Colonic mucosa (tissue), 4 donors: Measurements from ENCODE around the gene GFAP. TPM values are rescaled to one million over a fixed set of nuclear protein-coding genes. Genes with fewer than 3 reads are reported as not detected.

Source experiments
- DNase-seq: peaks from one replicate; pipeline ENCODE4 v3.0.0-alpha.2; 2020
- H3K27ac ChIP-seq: fragments of 200-600 bp; one replicate; pipeline ENCODE4 v1.8.0; 2021
- H3K27me3 ChIP-seq: fragments of 200-600 bp; one replicate; pipeline ENCODE4 v1.8.0; 2021
- H3K36me3 ChIP-seq: fragments of 200-600 bp; one replicate; pipeline ENCODE4 v1.8.0; 2021
- H3K4me1 ChIP-seq: fragments of 200-600 bp; one replicate; pipeline ENCODE4 v1.8.0; 2021; ENCODE audit warnings: mild to moderate bottlenecking
- H3K4me3 ChIP-seq: fragments of 200-600 bp; one replicate; pipeline ENCODE4 v1.8.0; 2021
- H3K9ac ChIP-seq, 2 donors: one replicate each; pipeline ENCODE4 v1.7.0; 2013; ENCODE audit warnings: control low read depth in 2 of 2, low read depth in 2 of 2, low read length in 2 of 2
- H3K9me3 ChIP-seq: fragments of 200-600 bp; one replicate; pipeline ENCODE4 v1.8.0; 2021
- intact Hi-C: fragments of 100-400 bp; cut with DNase I; formaldehyde crosslinking; loops from one replicate; pipeline ENCODE4 v1.14.1; 2022
- total RNA-seq, 2 donors: library from RNA; stranded (reverse); fragmentation: NEBNext Ultra II Directional in 1 of 2; extraction: Animal tissue kit (Norgen Biotek cat#: 25700) in 1 of 2; gene quantifications; one replicate each; pipeline ENCODE4 v1.2.1, GENCODE V29; 2021
- TF ChIP-seq, protein P1 (sequence below): fragments of 200-600 bp; IDR thresholded peaks from one replicate; pipeline ENCODE4 v1.8.0; 2022; ENCODE audit warnings: antibody characterized with exemption, mild to moderate bottlenecking
- donor health status: healthy.
- donor health status: DM: no; HTN: no; CAD: no.
- donor health status: DM: no; HTN: no; CAD: no.

The GFAP gene
- total RNA-seq, 2 donors from 2014 or later: 0.20 TPM; not detected in 1

DNA sequence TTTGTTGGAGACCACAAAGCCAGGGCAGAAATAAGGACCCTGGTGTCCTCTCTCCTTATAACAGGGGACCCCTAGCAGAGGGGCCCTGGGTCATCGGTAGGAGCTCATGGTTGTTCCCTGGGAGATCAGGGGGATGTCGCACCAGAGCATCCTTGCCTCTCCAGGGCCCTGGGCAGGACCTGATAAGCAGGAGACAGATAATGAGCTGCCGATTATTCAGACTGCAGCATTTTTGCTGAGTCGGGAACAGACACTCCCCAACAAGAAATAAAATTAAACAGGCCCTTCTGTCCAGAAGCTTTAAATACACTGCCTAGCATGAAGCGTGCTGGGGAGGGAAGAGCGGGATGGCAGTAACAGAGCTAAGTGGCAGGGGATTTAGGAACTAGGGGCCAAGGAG is 15.4 kb upstream of the GFAP start:
- intact Hi-C loops: no loop called here
- H3K4me1 ChIP-seq: no peaks in the 10 kb centered on the region
- no peak for DNase-seq
- H3K9me3 ChIP-seq: no peaks in the 10 kb centered on the region
- H3K27me3 ChIP-seq: no peaks in the 10 kb centered on the region
- H3K36me3 ChIP-seq: no peaks in the 10 kb centered on the region
- H3K27ac ChIP-seq: no peak overlapping the region
- H3K4me3 ChIP-seq: no peak overlapping the region
- TF ChIP-seq, protein P1, sequence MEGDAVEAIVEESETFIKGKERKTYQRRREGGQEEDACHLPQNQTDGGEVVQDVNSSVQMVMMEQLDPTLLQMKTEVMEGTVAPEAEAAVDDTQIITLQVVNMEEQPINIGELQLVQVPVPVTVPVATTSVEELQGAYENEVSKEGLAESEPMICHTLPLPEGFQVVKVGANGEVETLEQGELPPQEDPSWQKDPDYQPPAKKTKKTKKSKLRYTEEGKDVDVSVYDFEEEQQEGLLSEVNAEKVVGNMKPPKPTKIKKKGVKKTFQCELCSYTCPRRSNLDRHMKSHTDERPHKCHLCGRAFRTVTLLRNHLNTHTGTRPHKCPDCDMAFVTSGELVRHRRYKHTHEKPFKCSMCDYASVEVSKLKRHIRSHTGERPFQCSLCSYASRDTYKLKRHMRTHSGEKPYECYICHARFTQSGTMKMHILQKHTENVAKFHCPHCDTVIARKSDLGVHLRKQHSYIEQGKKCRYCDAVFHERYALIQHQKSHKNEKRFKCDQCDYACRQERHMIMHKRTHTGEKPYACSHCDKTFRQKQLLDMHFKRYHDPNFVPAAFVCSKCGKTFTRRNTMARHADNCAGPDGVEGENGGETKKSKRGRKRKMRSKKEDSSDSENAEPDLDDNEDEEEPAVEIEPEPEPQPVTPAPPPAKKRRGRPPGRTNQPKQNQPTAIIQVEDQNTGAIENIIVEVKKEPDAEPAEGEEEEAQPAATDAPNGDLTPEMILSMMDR: no peak
- no peak overlapping the region for H3K9ac ChIP-seq

DNA sequence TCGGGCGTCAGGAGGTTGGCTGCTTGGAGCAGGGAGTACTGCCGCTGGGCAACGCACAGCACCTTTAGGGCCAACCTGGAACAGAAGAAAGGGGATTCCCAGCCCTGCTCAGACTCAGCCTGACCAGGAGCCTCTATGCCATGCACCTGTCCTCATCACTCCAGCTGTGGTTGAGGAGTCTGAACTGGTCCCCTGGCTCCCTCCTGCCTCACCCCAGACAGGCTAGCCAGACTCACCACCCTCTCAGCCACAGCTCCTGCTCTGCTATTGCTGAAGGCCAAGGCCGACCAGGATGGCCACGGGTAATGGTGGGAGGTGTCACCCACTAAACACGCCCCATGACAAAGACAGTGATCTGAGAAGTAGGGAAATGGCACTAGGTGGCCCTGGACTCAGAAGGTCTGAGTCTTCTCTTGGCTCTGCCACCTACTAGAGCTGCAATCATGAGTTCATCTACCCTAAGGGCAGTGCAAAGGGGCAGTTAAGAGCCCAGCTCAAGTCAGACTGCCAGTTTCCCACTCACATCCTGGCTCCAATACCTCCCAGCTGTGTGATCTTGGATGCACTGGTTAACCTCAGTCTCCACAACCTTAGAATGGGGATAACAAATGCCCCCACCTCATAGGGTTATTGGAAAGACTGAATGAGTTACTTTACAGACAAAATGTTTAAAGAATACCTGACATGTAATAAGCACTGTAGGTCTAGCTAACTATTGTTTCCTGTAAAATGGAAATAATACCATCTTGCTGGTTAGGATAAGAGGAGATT is 13.8 kb upstream of the GFAP start:
- Histone ChIP-seq H3K4me3 (no peak overlapping the region), H3K9me3 (no peaks in the 10 kb centered on the region), H3K27ac (no peak overlapping the region), H3K36me3 (no peaks in the 10 kb centered on the region), H3K4me1 (no peaks in the 10 kb centered on the region), H3K27me3 (no peaks in the 10 kb centered on the region), H3K9ac (no peak overlapping the region)
- intact Hi-C loops: no loop called here
- DNase-seq: no peak
- TF ChIP-seq, protein P1: no peak

DNA sequence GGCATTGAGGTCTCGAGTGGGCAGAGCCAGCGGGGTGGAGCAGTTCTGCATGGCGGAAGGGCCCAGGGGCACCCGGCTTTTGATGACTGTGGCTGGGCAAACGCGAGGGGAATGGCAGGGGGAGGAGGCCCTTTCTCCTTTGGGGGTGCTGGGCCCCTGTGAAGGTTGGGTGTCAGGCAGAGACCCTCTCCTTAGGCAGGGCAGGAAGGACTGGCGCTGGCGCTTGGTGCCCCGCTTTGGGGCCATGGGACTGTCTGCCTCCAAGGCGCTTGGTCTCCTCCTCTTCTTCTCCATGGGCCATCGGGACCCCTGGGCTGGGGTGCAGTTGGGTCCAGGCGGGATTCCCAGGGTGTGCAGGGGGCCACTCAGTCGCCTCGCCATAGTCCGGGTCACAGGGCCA is 12.8 kb upstream of the GFAP start:
- no peaks in the 10 kb centered on the region for H3K36me3 ChIP-seq
- no peak overlapping the region for H3K4me3 ChIP-seq
- H3K9ac ChIP-seq: no peak overlapping the region
- no peaks in the 10 kb centered on the region for H3K4me1 ChIP-seq
- no peaks in the 10 kb centered on the region for H3K9me3 ChIP-seq
- intact Hi-C loops: no loop called here
- TF ChIP-seq, protein P1: no peak
- no peak overlapping the region for H3K27ac ChIP-seq
- no peaks in the 10 kb centered on the region for H3K27me3 ChIP-seq
- no peak for DNase-seq

DNA sequence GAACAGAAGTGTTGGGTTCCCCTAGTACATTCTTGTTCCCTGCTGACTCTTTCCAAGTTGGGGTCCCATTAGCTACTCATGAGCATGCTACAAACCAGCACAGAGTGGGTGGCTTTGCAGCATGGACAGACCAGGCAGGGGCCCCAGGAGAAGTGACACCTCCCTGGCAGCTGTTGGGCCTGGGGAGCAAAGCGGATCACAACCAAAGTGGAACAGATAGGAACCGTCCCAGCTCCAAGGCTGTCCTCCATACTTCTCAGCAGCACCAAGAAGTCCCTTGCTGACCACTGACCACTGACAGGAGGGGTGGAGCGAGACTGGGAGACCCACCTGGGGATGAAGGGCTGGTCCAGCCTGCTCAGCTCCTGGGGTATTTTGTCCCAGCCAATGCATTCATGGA is 12.4 kb upstream of the GFAP start:
- DNase-seq: no peak
- Histone ChIP-seq H3K36me3 (no peaks in the 10 kb centered on the region), H3K4me3 (no peak overlapping the region), H3K27me3 (no peaks in the 10 kb centered on the region), H3K9ac (no peak overlapping the region), H3K4me1 (no peaks in the 10 kb centered on the region), H3K27ac (no peak overlapping the region), H3K9me3 (no peaks in the 10 kb centered on the region)
- intact Hi-C loops: no loop called here
- TF ChIP-seq, protein P1: no peak

DNA sequence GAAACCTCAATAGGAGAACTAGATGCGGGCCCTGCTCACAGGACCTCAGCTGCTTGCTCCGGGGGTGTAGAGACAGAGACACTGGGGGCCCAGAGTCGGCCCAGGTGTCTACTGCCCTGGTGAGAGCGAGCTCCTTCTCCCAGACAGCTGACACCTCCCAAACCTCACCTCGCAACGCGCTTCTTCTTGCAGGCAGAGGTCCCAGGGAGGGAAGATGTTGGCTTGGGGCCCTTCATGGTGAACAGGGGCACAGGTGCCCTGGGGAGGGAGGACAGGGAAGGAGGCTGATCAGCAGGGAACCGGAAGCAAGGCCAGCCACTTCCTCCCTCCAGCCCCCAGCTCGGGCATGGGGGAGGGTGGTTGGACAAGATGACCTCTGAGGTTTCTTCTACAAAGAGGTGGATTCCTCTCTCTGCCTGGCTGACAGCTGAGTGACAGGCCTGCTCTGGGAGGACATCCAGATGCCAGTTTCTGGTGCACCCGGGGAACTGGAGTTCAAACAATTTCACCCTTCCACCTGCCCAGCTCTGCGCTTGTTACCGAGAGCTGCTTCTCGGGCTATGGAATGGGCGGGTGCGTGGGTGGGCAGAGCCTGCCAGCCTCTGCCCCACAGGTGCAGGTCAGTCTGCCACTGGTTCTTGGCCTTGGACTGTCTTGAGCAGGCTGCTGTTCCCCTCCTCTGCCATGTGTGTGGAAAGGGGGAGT is 11.7 kb upstream of the GFAP start:
- H3K27me3 ChIP-seq: no peaks in the 10 kb centered on the region
- H3K4me3 ChIP-seq: no peak overlapping the region
- H3K27ac ChIP-seq: no peak overlapping the region
- no peak for DNase-seq
- no peaks in the 10 kb centered on the region for H3K9me3 ChIP-seq
- H3K36me3 ChIP-seq: no peaks in the 10 kb centered on the region
- no peaks in the 10 kb centered on the region for H3K4me1 ChIP-seq
- TF ChIP-seq, protein P1: no peak
- no peak overlapping the region for H3K9ac ChIP-seq
- intact Hi-C loops: no loop called here
